CD4-positive, CD25-positive, alpha-beta regulatory T cell (primary cell): ENCODE results near the gene PLBD1. TPM values are rescaled to one million over a fixed set of nuclear protein-coding genes. Genes with fewer than 3 reads are reported as not detected.

Experiments used
- ATAC-seq, 2 donors: fragments of 150-1000 bp; cut with Tn5 transposase; one replicate each; pipeline ENCODE4 v1.10.0; 2021; ENCODE audit warnings: low read depth in 2 of 2, moderate number of reproducible peaks in 2 of 2, moderate library complexity in 1 of 2
- DNase-seq, 3 donors: peaks; one replicate each; pipeline versions ENCODE4 v3.0.0 to v3.0.0-alpha.2; 2012 to 2022; ENCODE audit warnings: mixed read lengths in 1 of 3
- H3K27ac ChIP-seq: one replicate; pipeline ENCODE4 v1.7.0; 2013; ENCODE audit warnings: mild to moderate bottlenecking, low read length; ENCODE audit not compliant: insufficient read depth, poor library complexity, severe bottlenecking
- H3K27me3 ChIP-seq: one replicate; pipeline ENCODE4 v1.7.0; 2013; ENCODE audit warnings: low read length; ENCODE audit not compliant: control insufficient read depth, insufficient read depth
- H3K36me3 ChIP-seq: one replicate; pipeline ENCODE4 v1.7.0; 2013; ENCODE audit warnings: mild to moderate bottlenecking, low read length, moderate library complexity; ENCODE audit not compliant: control insufficient read depth, insufficient read depth
- H3K4me1 ChIP-seq: 2 replicates; pipeline ENCODE4 v1.7.0; 2013; ENCODE audit warnings: mild to moderate bottlenecking, low read length; ENCODE audit not compliant: insufficient read depth, control insufficient read depth, poor library complexity, severe bottlenecking
- H3K4me3 ChIP-seq: one replicate; pipeline ENCODE4 v1.7.0; 2013; ENCODE audit warnings: low read depth, mild to moderate bottlenecking, low read length, moderate library complexity
- H3K9me3 ChIP-seq, 2 experiments: 1 replicate in 1 of 2; 2 replicates in 1 of 2; pipeline ENCODE4 v1.7.0; 2013; ENCODE audit warnings: low read length in 2 of 2, mild to moderate bottlenecking in 1 of 2, moderate library complexity in 1 of 2; ENCODE audit not compliant: control insufficient read depth in 2 of 2
- H3K27ac Mint-ChIP-seq, 3 donors: one replicate each; pipeline ENCODE4 v1.8.0; 2020 to 2022; ENCODE audit warnings: mild to moderate bottlenecking in 3 of 3, mixed read lengths in 3 of 3, moderate library complexity in 2 of 3
- H3K27me3 Mint-ChIP-seq: one replicate; pipeline ENCODE4 v1.8.0; 2022; ENCODE audit warnings: mild to moderate bottlenecking, mixed read lengths
- H3K36me3 Mint-ChIP-seq: one replicate; pipeline ENCODE4 v1.8.0; 2020; ENCODE audit warnings: mixed read lengths
- H3K4me1 Mint-ChIP-seq, 4 donors: one replicate each; pipeline ENCODE4 v1.8.0; 2020 to 2022; ENCODE audit warnings: mixed read lengths in 4 of 4, mild to moderate bottlenecking in 1 of 4
- H3K4me3 Mint-ChIP-seq, 4 donors: one replicate each; pipeline ENCODE4 v1.8.0; 2020 to 2022; ENCODE audit warnings: mild to moderate bottlenecking in 4 of 4, mixed read lengths in 4 of 4, moderate library complexity in 3 of 4
- H3K9me3 Mint-ChIP-seq, 7 donors: one replicate each; pipeline ENCODE4 v1.8.0; 2020 to 2022; ENCODE audit warnings: mixed read lengths in 7 of 7, mild to moderate bottlenecking in 3 of 7, moderate library complexity in 2 of 7
- polyA plus RNA-seq, 4 donors: library from polyadenylated mRNA; unstranded; fragments of 300-500 nt; fragmentation: Illumina TruSeq; gene quantifications; one replicate each; pipeline ENCODE4 v1.2.3, GENCODE V29; 2021
- total RNA-seq: library from RNA; stranded (reverse); gene quantifications from one replicate; pipeline ENCODE4 v1.2.3, GENCODE V29; 2022

PLBD1 gene
- total and polyA plus RNA-seq, 5 donors from 2014 or later = 0.15 to 1.2 (median 0.39) TPM; not detected in 1

DNA sequence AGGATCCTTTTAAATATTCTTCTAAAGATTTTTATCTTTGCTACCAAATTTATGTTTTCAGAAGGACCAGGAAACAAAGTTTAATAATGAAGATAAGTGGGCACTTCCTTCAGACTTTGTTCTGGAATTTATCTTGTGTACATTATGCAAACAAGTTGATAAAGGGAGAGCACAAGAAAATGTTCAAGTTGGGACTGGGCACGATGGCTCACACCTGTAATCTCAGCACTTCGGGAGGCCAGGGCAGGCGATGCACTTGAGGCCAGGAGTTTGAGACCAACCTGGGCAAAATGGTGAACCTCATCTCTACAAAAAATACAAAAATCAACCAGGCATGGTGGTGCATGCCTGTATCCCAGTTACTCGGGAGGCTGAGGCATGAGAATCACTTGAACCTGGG lies 4.6 kb downstream of the PLBD1 start:
- Histone ChIP-seq H3K4me1 (peaks cover 5% of the 10 kb centered on the region), H3K4me3 (no peak overlapping the region), H3K27me3 (peaks cover 5% of the 10 kb centered on the region), H3K36me3 (no peaks in the 10 kb centered on the region), H3K27ac (no peak overlapping the region), H3K9me3 (no peaks in the 10 kb centered on the region)
- ATAC-seq (no peak), DNase-seq (no peak)
- H3K36me3 Mint-ChIP-seq = no peaks in the 10 kb centered on the region
- H3K27ac Mint-ChIP-seq = no peak overlapping the region
- H3K4me1 Mint-ChIP-seq = peaks cover 0 to 6% (median under 1%) of the 10 kb centered on the region in 4 donors
- H3K9me3 Mint-ChIP-seq = peaks cover 0 to 1% (median 0%) of the 10 kb centered on the region in 7 donors
- no peak overlapping the region for H3K4me3 Mint-ChIP-seq
- H3K27me3 Mint-ChIP-seq = peaks cover 24% of the 10 kb centered on the region

- H3K27ac Mint-ChIP-seq = no peak overlapping the region
- Histone ChIP-seq H3K27me3 (peaks cover 5% of the 10 kb centered on the region), H3K4me3 (no peak overlapping the region), H3K4me1 (no peaks in the 10 kb centered on the region), H3K36me3 (no peaks in the 10 kb centered on the region), H3K9me3 (no peaks in the 10 kb centered on the region), H3K27ac (no peak overlapping the region)
- H3K4me3 Mint-ChIP-seq = no peak overlapping the region
- peaks cover 0 to 3% (median 0%) of the 10 kb centered on the region in 7 donors for H3K9me3 Mint-ChIP-seq
- H3K4me1 Mint-ChIP-seq = peaks cover 0 to 4% (median 0%) of the 10 kb centered on the region in 4 donors
- H3K27me3 Mint-ChIP-seq = peaks cover 21% of the 10 kb centered on the region
- no peaks in the 10 kb centered on the region for H3K36me3 Mint-ChIP-seq
- DNase-seq = no peak
- no peak for ATAC-seq
Measured at GRCh38 chr12:14562279-14562678, 5.4 kb downstream of the PLBD1 start.

DNA sequence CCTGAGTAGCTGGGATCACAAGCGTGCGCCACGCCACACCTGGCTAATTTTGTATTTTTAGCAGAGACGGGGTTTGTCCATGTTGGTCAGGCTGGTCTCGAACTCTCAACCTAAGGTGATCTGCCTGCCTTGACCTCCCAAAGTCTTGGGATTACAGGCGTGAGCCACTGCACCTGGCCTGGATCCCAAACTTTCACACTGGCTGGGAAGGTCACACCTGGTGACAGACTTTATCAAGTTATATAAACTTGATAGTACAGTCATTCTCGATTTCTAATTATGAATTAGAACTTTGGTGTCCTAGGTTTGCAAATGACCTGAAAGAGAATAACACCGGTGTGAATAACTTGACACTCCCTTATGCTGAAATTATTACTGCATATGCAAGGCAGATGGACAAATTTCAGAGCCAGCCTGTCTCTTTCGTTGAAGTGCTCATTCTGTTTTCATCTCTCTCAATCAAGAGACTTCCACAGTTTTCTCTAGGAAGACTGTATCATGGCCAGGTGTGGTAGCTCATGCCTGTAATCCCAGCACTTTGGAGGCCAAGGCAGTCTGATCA lies 5.9 kb downstream of the PLBD1 start:
- Mint-ChIP-seq H3K4me1 (peaks cover 0 to under 1% (median 0%) of the 10 kb centered on the region in 4 donors), H3K4me3 (no peak overlapping the region), H3K27ac (no peak overlapping the region), H3K27me3 (peaks cover 16% of the 10 kb centered on the region), H3K9me3 (peaks cover 0 to 3% (median 0%) of the 10 kb centered on the region in 7 donors), H3K36me3 (no peaks in the 10 kb centered on the region)
- H3K27ac ChIP-seq = no peak overlapping the region
- no peaks in the 10 kb centered on the region for H3K36me3 ChIP-seq
- no peak overlapping the region for H3K4me3 ChIP-seq
- ATAC-seq = no peak
- no peaks in the 10 kb centered on the region for H3K4me1 ChIP-seq
- no peak for DNase-seq
- peaks cover 5% of the 10 kb centered on the region for H3K27me3 ChIP-seq
- H3K9me3 ChIP-seq = no peaks in the 10 kb centered on the region

- ATAC-seq = no peak
- no peaks in the 10 kb centered on the region for H3K4me1 ChIP-seq
- H3K9me3 Mint-ChIP-seq = peaks cover 0 to 3% (median 0%) of the 10 kb centered on the region in 7 donors
- H3K27me3 Mint-ChIP-seq = peaks cover 12% of the 10 kb centered on the region
- H3K27ac Mint-ChIP-seq = peak overlapping the region in 2 of 3 donors; percentile 29 to 49
- H3K27me3 ChIP-seq = peaks cover 5% of the 10 kb centered on the region
- H3K9me3 ChIP-seq = no peaks in the 10 kb centered on the region
- no peaks in the 10 kb centered on the region for H3K36me3 Mint-ChIP-seq
- no peaks in the 10 kb centered on the region for H3K36me3 ChIP-seq
- H3K27ac ChIP-seq = no peak overlapping the region
- H3K4me3 Mint-ChIP-seq = no peak overlapping the region
- no peak overlapping the region for H3K4me3 ChIP-seq
- no peak for DNase-seq
- H3K4me1 Mint-ChIP-seq = no peaks in the 10 kb centered on the region
Measured at GRCh38 chr12:14560904-14561574, 6.6 kb downstream of the PLBD1 start.

GRCh38 chr12:14558473-14558959 lies 9.2 kb downstream of the PLBD1 start:
- Histone ChIP-seq H3K4me3 (no peak overlapping the region), H3K9me3 (no peaks in the 10 kb centered on the region), H3K27me3 (no peaks in the 10 kb centered on the region), H3K27ac (no peak overlapping the region), H3K4me1 (no peaks in the 10 kb centered on the region), H3K36me3 (no peaks in the 10 kb centered on the region)
- H3K27ac Mint-ChIP-seq = no peak overlapping the region
- H3K36me3 Mint-ChIP-seq = no peaks in the 10 kb centered on the region
- DNase-seq (no peak), ATAC-seq (no peak)
- H3K27me3 Mint-ChIP-seq = peaks cover under 1% of the 10 kb centered on the region
- peaks cover 0 to 3% (median 0%) of the 10 kb centered on the region in 7 donors for H3K9me3 Mint-ChIP-seq
- H3K4me3 Mint-ChIP-seq = no peak overlapping the region
- H3K4me1 Mint-ChIP-seq = no peaks in the 10 kb centered on the region

DNA sequence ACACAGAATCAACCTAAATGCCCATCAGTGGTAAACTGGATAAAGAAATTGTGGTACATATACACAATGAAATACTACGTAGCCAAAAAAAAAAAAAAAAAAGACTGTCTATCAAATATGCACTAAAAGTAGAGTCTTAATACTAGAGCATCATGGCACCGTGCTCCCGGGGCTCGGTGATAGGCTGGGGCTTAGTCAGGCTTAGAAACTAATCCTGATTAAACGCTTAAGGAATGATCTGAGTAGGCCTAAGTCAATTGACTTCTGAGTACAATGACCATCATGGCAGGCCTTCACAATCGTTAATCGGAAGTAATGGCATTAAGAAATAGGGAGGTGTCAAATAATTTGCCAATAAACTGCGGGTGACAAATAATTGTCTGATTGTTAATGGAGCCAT lies 9.7 kb downstream of the PLBD1 start:
- Mint-ChIP-seq H3K27me3 (peaks cover 4% of the 10 kb centered on the region), H3K4me3 (no peak overlapping the region)
- DNase-seq = no peak

DNA sequence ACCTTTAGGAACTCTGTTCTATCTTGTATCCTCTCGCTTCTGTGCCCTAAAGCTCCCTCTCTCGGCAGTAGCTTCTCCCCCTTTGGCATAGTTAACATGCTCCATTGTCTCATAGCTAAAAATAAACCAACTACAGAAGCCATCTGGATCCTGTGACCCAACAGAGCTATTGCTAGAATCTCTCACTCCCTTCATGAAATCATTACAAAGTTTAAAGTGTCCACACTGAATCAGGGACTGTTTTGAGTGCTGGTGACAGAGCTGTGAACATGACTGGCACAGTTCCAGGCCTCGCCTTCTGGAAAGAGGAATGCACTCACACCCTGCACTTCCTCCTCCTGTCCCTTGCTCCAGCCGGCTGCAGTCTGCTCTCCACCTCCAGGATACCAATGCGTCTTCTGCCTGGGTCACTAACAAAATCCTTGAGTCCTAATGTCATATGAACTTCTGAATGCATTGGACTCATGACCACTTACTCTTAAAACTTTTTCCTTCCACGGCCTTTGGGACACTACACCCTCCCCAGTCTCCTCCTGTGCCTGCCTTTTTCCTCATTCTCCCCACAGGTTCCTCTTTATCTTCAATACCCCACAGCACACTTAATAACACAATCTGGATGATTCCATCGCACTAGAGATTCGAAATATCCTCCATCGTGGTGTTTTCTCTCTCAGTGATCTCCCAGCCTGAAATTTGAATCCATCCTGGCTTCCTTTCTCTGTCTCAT lies 13.2 kb downstream of the PLBD1 start:
- no peaks in the 10 kb centered on the region for H3K4me1 ChIP-seq
- no peaks in the 10 kb centered on the region for H3K9me3 ChIP-seq
- DNase-seq = no peak
- ATAC-seq = no peak
- no peaks in the 10 kb centered on the region for H3K27me3 ChIP-seq
- Mint-ChIP-seq H3K27me3 (peaks cover 4% of the 10 kb centered on the region), H3K4me1 (no peaks in the 10 kb centered on the region), H3K9me3 (peaks cover 0 to 3% (median 0%) of the 10 kb centered on the region in 7 donors), H3K36me3 (no peaks in the 10 kb centered on the region), H3K27ac (no peak overlapping the region), H3K4me3 (no peak overlapping the region)
- H3K27ac ChIP-seq = no peak overlapping the region
- H3K4me3 ChIP-seq = no peak overlapping the region
- no peaks in the 10 kb centered on the region for H3K36me3 ChIP-seq

More for the DNA sequence above, 9.7 kb downstream of the PLBD1 start:
- H3K9me3 Mint-ChIP-seq = peaks cover 0 to 3% (median 0%) of the 10 kb centered on the region in 7 donors
- H3K36me3 ChIP-seq = no peaks in the 10 kb centered on the region
- H3K27ac Mint-ChIP-seq = no peak overlapping the region
- H3K4me1 ChIP-seq = no peaks in the 10 kb centered on the region
- H3K4me3 ChIP-seq = no peak overlapping the region
- H3K36me3 Mint-ChIP-seq = no peaks in the 10 kb centered on the region
- no peaks in the 10 kb centered on the region for H3K9me3 ChIP-seq
- no peaks in the 10 kb centered on the region for H3K27me3 ChIP-seq
- no peaks in the 10 kb centered on the region for H3K4me1 Mint-ChIP-seq
- no peak overlapping the region for H3K27ac ChIP-seq
- no peak for ATAC-seq
